Measurements from ENCODE around the gene PPFIBP1. TPM values are rescaled to one million over a fixed set of nuclear protein-coding genes. Genes with fewer than 3 reads are reported as not detected.

The PPFIBP1 gene
- total and polyA plus RNA-seq, 10 donors: 3.7 to 182 (median 92.4) TPM

DNA sequence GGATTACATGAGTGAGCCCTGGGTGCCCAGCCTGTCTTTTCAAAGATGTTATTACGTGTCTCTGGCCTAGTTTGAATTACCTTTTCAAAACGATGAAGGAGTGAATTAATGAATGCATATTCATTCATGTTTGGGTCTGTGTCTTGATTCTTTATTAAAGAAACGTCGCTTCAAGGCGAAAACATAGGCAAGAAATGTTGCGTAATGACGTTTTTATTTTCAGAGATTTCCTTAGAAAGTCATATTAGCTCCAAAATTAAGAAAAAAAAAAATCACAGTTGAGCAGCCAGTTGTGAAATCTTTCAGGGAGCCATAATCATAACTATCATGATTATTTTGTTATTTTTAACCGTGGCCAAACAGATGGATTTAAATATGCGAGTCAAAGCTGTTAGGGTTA, 3.5 kb downstream of the PPFIBP1 start:
- Histone ChIP-seq H3K4me1 (peaks cover 0 to 57% (median 38%) of the 10 kb centered on the region in 6 donors), H3K27me3 (replicated peaks in 1 of 7) (no peaks in the 10 kb centered on the region), H3K36me3 (no peaks in the 10 kb centered on the region), H3K9me3 (no peaks in the 10 kb centered on the region), H3K27ac (no peak overlapping the region), H3K4me3 (no peak overlapping the region)
- intact Hi-C loops (cut with DNase I; ENCODE audit: low total_unique reads): no loop called here
- DNase-seq: no peak
- TF ChIP-seq POLR2A (IDR thresholded peaks at IDR 0.05): no peak
- TF ChIP-seq, protein P1, sequence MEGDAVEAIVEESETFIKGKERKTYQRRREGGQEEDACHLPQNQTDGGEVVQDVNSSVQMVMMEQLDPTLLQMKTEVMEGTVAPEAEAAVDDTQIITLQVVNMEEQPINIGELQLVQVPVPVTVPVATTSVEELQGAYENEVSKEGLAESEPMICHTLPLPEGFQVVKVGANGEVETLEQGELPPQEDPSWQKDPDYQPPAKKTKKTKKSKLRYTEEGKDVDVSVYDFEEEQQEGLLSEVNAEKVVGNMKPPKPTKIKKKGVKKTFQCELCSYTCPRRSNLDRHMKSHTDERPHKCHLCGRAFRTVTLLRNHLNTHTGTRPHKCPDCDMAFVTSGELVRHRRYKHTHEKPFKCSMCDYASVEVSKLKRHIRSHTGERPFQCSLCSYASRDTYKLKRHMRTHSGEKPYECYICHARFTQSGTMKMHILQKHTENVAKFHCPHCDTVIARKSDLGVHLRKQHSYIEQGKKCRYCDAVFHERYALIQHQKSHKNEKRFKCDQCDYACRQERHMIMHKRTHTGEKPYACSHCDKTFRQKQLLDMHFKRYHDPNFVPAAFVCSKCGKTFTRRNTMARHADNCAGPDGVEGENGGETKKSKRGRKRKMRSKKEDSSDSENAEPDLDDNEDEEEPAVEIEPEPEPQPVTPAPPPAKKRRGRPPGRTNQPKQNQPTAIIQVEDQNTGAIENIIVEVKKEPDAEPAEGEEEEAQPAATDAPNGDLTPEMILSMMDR (IDR thresholded peaks at IDR 0.05 in 8 of 11, conservative IDR thresholded peaks at IDR 0.05 in 3 of 11): no peak
- TF ChIP-seq POLR2AphosphoS5 (IDR thresholded peaks at IDR 0.05): no peak
- WGBS, 5 donors: 82 to 91% (median 85%) methylated on average over 9 of the region's 9 CpGs

DNA sequence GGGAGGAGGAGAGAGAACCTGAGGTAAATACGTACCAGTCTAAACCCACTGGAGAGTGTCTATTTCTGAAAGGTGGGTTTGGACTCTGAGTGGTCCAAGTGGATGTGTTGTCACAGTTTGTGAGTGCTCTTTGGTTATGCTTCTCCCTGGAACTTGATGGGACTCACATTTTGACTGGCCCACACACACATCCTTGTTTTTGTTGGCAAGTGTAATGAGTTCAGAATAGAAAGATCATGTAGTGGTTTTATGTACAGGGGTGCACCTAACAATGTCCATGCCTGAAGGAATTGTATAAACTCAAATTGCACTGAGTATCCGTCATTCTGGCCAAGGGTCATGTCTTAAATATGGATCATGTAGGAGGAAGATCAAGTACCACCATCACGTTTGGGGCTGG, 4.8 kb downstream of the PPFIBP1 start:
- Histone ChIP-seq H3K9me3 (no peaks in the 10 kb centered on the region), H3K4me1 (peaks cover 2 to 59% (median 29%) of the 10 kb centered on the region in 6 donors), H3K27ac (no peak overlapping the region), H3K36me3 (no peaks in the 10 kb centered on the region), H3K4me3 (no peak overlapping the region), H3K27me3 (replicated peaks in 1 of 7) (no peaks in the 10 kb centered on the region)
- TF ChIP-seq, protein P1 (IDR thresholded peaks at IDR 0.05 in 8 of 11, conservative IDR thresholded peaks at IDR 0.05 in 3 of 11): no peak
- TF ChIP-seq POLR2A (IDR thresholded peaks at IDR 0.05) (no peak), POLR2AphosphoS5 (IDR thresholded peaks at IDR 0.05) (no peak)
- DNase-seq: no peak
- WGBS, 5 donors: 68 to 92% (median 86%) methylated on average over 3 of the region's 3 CpGs
- intact Hi-C loops (cut with DNase I; ENCODE audit: low total_unique reads): no loop called here

DNA sequence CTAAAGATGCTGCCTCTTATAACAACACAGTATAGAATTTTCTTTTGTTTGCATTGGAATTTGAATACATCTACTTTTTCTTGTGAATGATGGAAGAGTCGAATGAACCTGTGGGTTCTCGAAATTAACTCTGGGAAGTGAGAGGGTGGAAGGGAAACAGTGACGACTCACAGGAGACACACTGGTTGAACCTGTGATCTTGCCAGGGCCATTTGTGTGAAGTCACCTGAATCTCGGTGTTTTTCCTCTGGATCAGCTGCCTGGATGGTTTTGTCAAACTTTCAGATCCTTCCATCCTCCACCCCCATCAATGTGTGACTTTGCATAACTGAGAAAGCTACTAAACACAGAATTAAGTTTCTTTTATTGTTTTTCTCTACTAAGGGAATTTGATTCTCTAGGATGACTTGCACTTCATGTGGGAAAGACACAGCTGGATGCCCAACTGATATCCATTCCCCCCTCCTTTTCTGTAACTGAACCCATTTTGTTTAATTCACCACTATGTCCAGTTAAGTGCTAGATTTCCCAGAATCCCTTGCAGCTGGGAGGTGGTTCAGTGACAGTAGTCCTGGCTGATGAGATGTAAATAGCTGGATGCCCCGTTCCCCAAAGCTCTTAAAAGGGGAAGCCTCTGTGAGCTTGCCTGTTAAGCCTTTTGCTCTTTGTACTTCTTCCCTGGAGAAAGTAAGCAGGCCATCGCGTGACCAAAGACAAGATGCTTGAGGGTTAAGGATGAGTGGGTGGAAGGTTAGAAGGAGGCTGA, 6.3 kb downstream of the PPFIBP1 start:
- WGBS, 5 donors: 59 to 73% (median 72%) methylated on average over 7 of the region's 7 CpGs
- peaks cover 8 to 62% (median 32%) of the 10 kb centered on the region in 6 donors for H3K4me1 ChIP-seq
- no peak overlapping the region for H3K27ac ChIP-seq
- no peak for DNase-seq
- no peak overlapping the region for H3K4me3 ChIP-seq
- no peaks in the 10 kb centered on the region for H3K27me3 ChIP-seq (replicated peaks in 1 of 7)
- no peaks in the 10 kb centered on the region for H3K9me3 ChIP-seq
- TF ChIP-seq POLR2AphosphoS5 (IDR thresholded peaks at IDR 0.05) (no peak), POLR2A (IDR thresholded peaks at IDR 0.05) (no peak)
- TF ChIP-seq, protein P1 (IDR thresholded peaks at IDR 0.05 in 8 of 11, conservative IDR thresholded peaks at IDR 0.05 in 3 of 11): no peak
- intact Hi-C loops (cut with DNase I; ENCODE audit: low total_unique reads): no loop called here
- no peaks in the 10 kb centered on the region for H3K36me3 ChIP-seq

DNA sequence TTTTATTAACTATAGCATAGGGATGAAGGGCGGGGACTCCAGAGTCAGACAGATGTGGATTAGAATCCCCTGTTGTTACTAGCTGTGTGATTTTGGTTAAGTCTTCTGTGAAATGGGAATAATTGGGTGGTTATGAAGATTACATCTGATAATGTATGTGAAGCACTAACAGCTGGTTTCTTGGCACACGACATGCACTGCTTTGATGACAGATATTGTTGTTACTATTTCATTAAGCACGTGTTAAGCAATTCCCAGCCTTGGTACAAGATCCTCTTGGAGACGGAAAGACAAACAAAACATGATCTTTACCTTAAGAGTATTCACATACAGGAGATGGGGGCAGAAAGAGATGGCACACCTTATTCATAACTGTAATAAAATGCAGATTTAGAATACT, 7.9 kb downstream of the PPFIBP1 start:
- no peak overlapping the region for H3K4me3 ChIP-seq
- TF ChIP-seq, protein P1 (IDR thresholded peaks at IDR 0.05 in 8 of 11, conservative IDR thresholded peaks at IDR 0.05 in 3 of 11): no peak
- no peak for TF ChIP-seq POLR2AphosphoS5 (IDR thresholded peaks at IDR 0.05)
- TF ChIP-seq POLR2A (IDR thresholded peaks at IDR 0.05): no peak
- no peak overlapping the region for H3K27ac ChIP-seq
- no peak for DNase-seq
- no peaks in the 10 kb centered on the region for H3K9me3 ChIP-seq
- WGBS, 5 donors: 74 to 84% (median 78%) methylated on average over 4 of the region's 4 CpGs
- H3K27me3 ChIP-seq (replicated peaks in 1 of 7): no peaks in the 10 kb centered on the region
- H3K4me1 ChIP-seq: peaks cover 8 to 66% (median 26%) of the 10 kb centered on the region in 6 donors
- intact Hi-C loops (cut with DNase I; ENCODE audit: low total_unique reads): no loop called here
- H3K36me3 ChIP-seq: no peaks in the 10 kb centered on the region
